HepG2 (cell line): Measurements from ENCODE around the gene ANKRD31. TPM values are rescaled to one million over a fixed set of nuclear protein-coding genes. Genes with fewer than 3 reads are reported as not detected.

ENCODE experiments used
- FOXA1 ChIP-seq, 2 experiments: fragments of 450-650 bp in 1 of 2; sonication (generic) in 1 of 2; formaldehyde crosslinking in 1 of 2; IDR thresholded peaks; 2 replicates each; pipeline versions ENCODE4 v1.4.0 to v1.6.1; 2016 to 2020; ENCODE audit warnings: missing genetic modification reagents in 1 of 2
- POLR2AphosphoS2 ChIP-seq: IDR thresholded peaks from 2 replicates; pipeline ENCODE4 v1.6.1; 2011; ENCODE audit warnings: low read depth, low read length, improper control_type of control experiment
- PRDM10 ChIP-seq: sonication (generic); formaldehyde crosslinking; IDR thresholded peaks from 2 replicates; pipeline ENCODE4 v1.4.0; 2020; ENCODE audit warnings: low read depth, missing genetic modification reagents
- RXRA ChIP-seq: sonication (generic); formaldehyde crosslinking; IDR thresholded peaks from 2 replicates; pipeline ENCODE4 v1.5.1; 2020; ENCODE audit warnings: missing genetic modification reagents
- TBX3 ChIP-seq: fragments of 450-650 bp; IDR thresholded peaks from 2 replicates; pipeline ENCODE4 v1.6.1; 2017; ENCODE audit warnings: antibody characterized with exemption, mild to moderate bottlenecking, inconsistent platforms, borderline replicate concordance
- UBTF ChIP-seq: sonication (generic); formaldehyde crosslinking; IDR thresholded peaks from 2 replicates; pipeline ENCODE4 v1.4.0; 2020; ENCODE audit warnings: mild to moderate bottlenecking, missing genetic modification reagents
- ZBTB2 ChIP-seq: sonication (generic); formaldehyde crosslinking; IDR thresholded peaks from 2 replicates; pipeline ENCODE4 v1.8.0; 2022; ENCODE audit warnings: low read depth, missing genetic modification reagents
- ZFX ChIP-seq: sonication (generic); formaldehyde crosslinking; IDR thresholded peaks from 2 replicates; pipeline ENCODE4 v1.4.0; 2020; ENCODE audit warnings: mild to moderate bottlenecking, low read depth, missing genetic modification reagents, moderate library complexity
- ZNF205 ChIP-seq: IDR thresholded peaks from 2 replicates; pipeline ENCODE4 v1.6.1; 2018; ENCODE audit warnings: missing biosample characterization, missing genetic modification reagents
- ZNF335 ChIP-seq: sonication (generic); formaldehyde crosslinking; IDR thresholded peaks from 2 replicates; pipeline ENCODE4 v1.4.0; 2020; ENCODE audit warnings: missing genetic modification reagents
- ZNF598 ChIP-seq: sonication (generic); formaldehyde crosslinking; IDR thresholded peaks from 2 replicates; pipeline ENCODE4 v1.5.1; 2020; ENCODE audit warnings: mild to moderate bottlenecking, missing genetic modification reagents, borderline replicate concordance
- polyA plus RNA-seq, 8 experiments: library from polyadenylated mRNA; depleted of rRNA in 3 of 8; stranded (reverse) in 7 of 8; unstranded in 1 of 8; fragments of >200 nt; fragmentation: Illumina TruSeq in 4 of 8; extraction: Trizol in 4 of 8; gene quantifications; 2 replicates each; pipeline versions ENCODE4 v1.2.1 to v1.2.3, GENCODE V29; 2011 to 2016; ENCODE audit warnings: low read depth in 4 of 8, missing spikeins in 1 of 8, mixed read lengths in 1 of 8; ENCODE audit not compliant: insufficient read depth in 1 of 8
- total RNA-seq, 5 experiments: library from RNA; depleted of rRNA; stranded (reverse); fragments of >200 nt; fragmentation: Illumina TruSeq; extraction: Trizol; gene quantifications; 2 replicates each; pipeline ENCODE4 v1.2.3, GENCODE V29; 2016; ENCODE audit warnings: low read depth in 1 of 5
- TF ChIP-seq, protein P1 (sequence below): sonication (generic); formaldehyde crosslinking; conservative IDR thresholded peaks from 2 replicates; pipeline ENCODE4 v1.8.0; 2022; ENCODE audit warnings: low read depth, missing genetic modification reagents
- TF ChIP-seq, protein P2 (sequence below): IDR thresholded peaks from 2 replicates; pipeline ENCODE4 v1.6.1; 2016; ENCODE audit warnings: low read depth, borderline replicate concordance
- TF ChIP-seq, protein P3 (sequence below): sonication (generic); formaldehyde crosslinking; IDR thresholded peaks from 2 replicates; pipeline ENCODE4 v1.4.0; 2020; ENCODE audit warnings: mild to moderate bottlenecking, missing genetic modification reagents
- TF ChIP-seq, protein P4 (sequence below): IDR thresholded peaks from 2 replicates; pipeline ENCODE4 v1.6.1; 2016; ENCODE audit warnings: control low read depth

The ANKRD31 gene
- total and polyA plus RNA-seq, 2 of the 13 experiments (the other 11 are each of a cell fraction or from before 2014, with no cell fraction given) = 0.01 to 0.09 TPM

GRCh38 chr5:75053304-75054133 lies 183.2 kb downstream of the ANKRD31 start (continued):
- TF ChIP-seq PRDM10 (CRISPR knock-in tag) (0 out of 2 replicates have a peak, but pooled peaks have one; percentile 26), ZFX (CRISPR knock-in tag) (peak; percentile 65), RXRA (CRISPR knock-in tag) (no peak), ZNF205 (0 out of 2 replicates have a peak, but pooled peaks have one; percentile 19), FOXA1 (IDR thresholded peaks at IDR 0.05) (no peak), FOXA1 (CRISPR knock-in tag; IDR thresholded peaks at IDR 0.05) (no peak), ZBTB2 (CRISPR knock-in tag) (no peak), POLR2AphosphoS2 (no peak), ZNF335 (CRISPR knock-in tag) (no peak), UBTF (CRISPR knock-in tag) (peak; percentile 85), TBX3 (no peak), ZNF598 (CRISPR knock-in tag) (no peak)
- TF ChIP-seq, protein P1, sequence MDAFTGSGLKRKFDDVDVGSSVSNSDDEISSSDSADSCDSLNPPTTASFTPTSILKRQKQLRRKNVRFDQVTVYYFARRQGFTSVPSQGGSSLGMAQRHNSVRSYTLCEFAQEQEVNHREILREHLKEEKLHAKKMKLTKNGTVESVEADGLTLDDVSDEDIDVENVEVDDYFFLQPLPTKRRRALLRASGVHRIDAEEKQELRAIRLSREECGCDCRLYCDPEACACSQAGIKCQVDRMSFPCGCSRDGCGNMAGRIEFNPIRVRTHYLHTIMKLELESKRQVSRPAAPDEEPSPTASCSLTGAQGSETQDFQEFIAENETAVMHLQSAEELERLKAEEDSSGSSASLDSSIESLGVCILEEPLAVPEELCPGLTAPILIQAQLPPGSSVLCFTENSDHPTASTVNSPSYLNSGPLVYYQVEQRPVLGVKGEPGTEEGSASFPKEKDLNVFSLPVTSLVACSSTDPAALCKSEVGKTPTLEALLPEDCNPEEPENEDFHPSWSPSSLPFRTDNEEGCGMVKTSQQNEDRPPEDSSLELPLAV (CRISPR knock-in tag) = no peak
- TF ChIP-seq, protein P2, sequence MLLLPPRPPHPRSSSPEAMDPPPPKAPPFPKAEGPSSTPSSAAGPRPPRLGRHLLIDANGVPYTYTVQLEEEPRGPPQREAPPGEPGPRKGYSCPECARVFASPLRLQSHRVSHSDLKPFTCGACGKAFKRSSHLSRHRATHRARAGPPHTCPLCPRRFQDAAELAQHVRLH (CRISPR knock-in tag) = 0 out of 2 replicates have a peak, but pooled peaks have one; percentile 20
- TF ChIP-seq, protein P3, sequence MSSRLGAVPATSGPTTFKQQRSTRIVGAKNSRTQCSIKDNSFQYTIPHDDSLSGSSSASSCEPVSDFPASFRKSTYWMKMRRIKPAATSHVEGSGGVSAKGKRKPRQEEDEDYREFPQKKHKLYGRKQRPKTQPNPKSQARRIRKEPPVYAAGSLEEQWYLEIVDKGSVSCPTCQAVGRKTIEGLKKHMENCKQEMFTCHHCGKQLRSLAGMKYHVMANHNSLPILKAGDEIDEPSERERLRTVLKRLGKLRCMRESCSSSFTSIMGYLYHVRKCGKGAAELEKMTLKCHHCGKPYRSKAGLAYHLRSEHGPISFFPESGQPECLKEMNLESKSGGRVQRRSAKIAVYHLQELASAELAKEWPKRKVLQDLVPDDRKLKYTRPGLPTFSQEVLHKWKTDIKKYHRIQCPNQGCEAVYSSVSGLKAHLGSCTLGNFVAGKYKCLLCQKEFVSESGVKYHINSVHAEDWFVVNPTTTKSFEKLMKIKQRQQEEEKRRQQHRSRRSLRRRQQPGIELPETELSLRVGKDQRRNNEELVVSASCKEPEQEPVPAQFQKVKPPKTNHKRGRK (CRISPR knock-in tag) = no peak
- TF ChIP-seq, protein P4, sequence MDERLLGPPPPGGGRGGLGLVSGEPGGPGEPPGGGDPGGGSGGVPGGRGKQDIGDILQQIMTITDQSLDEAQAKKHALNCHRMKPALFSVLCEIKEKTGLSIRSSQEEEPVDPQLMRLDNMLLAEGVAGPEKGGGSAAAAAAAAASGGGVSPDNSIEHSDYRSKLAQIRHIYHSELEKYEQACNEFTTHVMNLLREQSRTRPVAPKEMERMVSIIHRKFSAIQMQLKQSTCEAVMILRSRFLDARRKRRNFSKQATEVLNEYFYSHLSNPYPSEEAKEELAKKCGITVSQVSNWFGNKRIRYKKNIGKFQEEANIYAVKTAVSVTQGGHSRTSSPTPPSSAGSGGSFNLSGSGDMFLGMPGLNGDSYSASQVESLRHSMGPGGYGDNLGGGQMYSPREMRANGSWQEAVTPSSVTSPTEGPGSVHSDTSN = no peak
